ENCODE measurements around the gene ATIC. TPM values are rescaled to one million over a fixed set of nuclear protein-coding genes. Genes with fewer than 3 reads are reported as not detected.

The ATIC gene
- total and polyA plus RNA-seq, 2 donors: 40.7 to 106 TPM

GRCh38 chr2:215320679-215321078 is 8.8 kb downstream of the ATIC start:
- Histone ChIP-seq H3K27ac (ENCODE audit: low read depth in 1 of 2, low read length in 1 of 2) (no peak overlapping the region), H3K27me3 (ENCODE audit: control insufficient read depth in 2 of 2, insufficient read depth in 1 of 2, low read length in 1 of 2) (no peaks in the 10 kb centered on the region), H3K36me3 (ENCODE audit: control insufficient read depth in 2 of 2, insufficient read depth in 2 of 2, low read length in 1 of 2) (peaks cover 18 to 58% of the 10 kb centered on the region in 2 donors), H3K9me3 (ENCODE audit: control insufficient read depth in 2 of 2, insufficient read depth in 1 of 2, low read length in 1 of 2) (no peaks in the 10 kb centered on the region), H3K4me3 (ENCODE audit: low read length in 2 of 2) (no peak overlapping the region), H3K4me1 (ENCODE audit: control insufficient read depth in 2 of 2, insufficient read depth in 2 of 2, low read length in 2 of 2) (no peaks in the 10 kb centered on the region)
- 97% methylated on average over 7 of the region's 7 CpGs for WGBS
- DNase-seq (ENCODE audit: low read depth in 6 of 9, low spot score in 9 of 9): no peak

- Histone ChIP-seq H3K4me3 (ENCODE audit: low read length in 2 of 2) (no peak overlapping the region), H3K27me3 (ENCODE audit: control insufficient read depth in 2 of 2, insufficient read depth in 1 of 2, low read length in 1 of 2) (no peaks in the 10 kb centered on the region), H3K4me1 (ENCODE audit: control insufficient read depth in 2 of 2, insufficient read depth in 2 of 2, low read length in 2 of 2) (no peaks in the 10 kb centered on the region), H3K27ac (ENCODE audit: low read depth in 1 of 2, low read length in 1 of 2) (no peak overlapping the region), H3K9me3 (ENCODE audit: control insufficient read depth in 2 of 2, insufficient read depth in 1 of 2, low read length in 1 of 2) (no peaks in the 10 kb centered on the region), H3K36me3 (ENCODE audit: control insufficient read depth in 2 of 2, insufficient read depth in 2 of 2, low read length in 1 of 2) (peaks cover 32 to 66% of the 10 kb centered on the region in 2 donors)
- DNase-seq (ENCODE audit: low read depth in 6 of 9, low spot score in 9 of 9): no peak
- 94% methylated on average over 6 of the region's 6 CpGs for WGBS
These were observed 13.0 kb downstream of the ATIC start for GRCh38 chr2:215324811-215325210.

DNA sequence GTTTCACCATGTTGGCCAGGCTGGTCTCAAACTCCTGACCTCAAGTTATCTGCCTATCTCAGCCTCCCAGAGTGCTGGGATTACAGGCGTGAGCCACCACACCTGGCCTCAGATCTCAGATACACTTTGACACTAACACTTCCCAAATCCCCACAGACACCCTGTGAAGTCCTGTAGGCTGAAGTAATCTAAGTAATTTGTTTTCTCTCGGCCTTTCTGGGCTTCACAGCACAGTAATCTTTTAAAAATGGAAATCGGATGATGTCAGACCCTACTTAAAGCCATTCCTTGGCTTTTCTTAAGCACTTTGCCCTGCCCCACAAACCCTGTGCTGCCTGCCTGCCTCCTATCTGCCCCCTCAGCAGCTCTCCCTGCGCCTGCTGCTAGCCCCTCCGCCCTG is 16.2 kb downstream of the ATIC start:
- no peak overlapping the region for H3K4me3 ChIP-seq (ENCODE audit: low read length in 2 of 2)
- no peaks in the 10 kb centered on the region for H3K27me3 ChIP-seq (ENCODE audit: control insufficient read depth in 2 of 2, insufficient read depth in 1 of 2, low read length in 1 of 2)
- H3K36me3 ChIP-seq (ENCODE audit: control insufficient read depth in 2 of 2, insufficient read depth in 2 of 2, low read length in 1 of 2): peaks cover 31 to 65% of the 10 kb centered on the region in 2 donors
- no peak overlapping the region for H3K27ac ChIP-seq (ENCODE audit: low read depth in 1 of 2, low read length in 1 of 2)
- H3K4me1 ChIP-seq (ENCODE audit: control insufficient read depth in 2 of 2, insufficient read depth in 2 of 2, low read length in 2 of 2): no peaks in the 10 kb centered on the region
- DNase-seq (ENCODE audit: low read depth in 6 of 9, low spot score in 9 of 9): no peak
- WGBS: over 99% methylated on average over 5 of the region's 5 CpGs
- H3K9me3 ChIP-seq (ENCODE audit: control insufficient read depth in 2 of 2, insufficient read depth in 1 of 2, low read length in 1 of 2): no peaks in the 10 kb centered on the region

GRCh38 chr2:215332872-215333595 is 21.2 kb downstream of the ATIC start:
- peaks cover 14 to 62% of the 10 kb centered on the region in 2 donors for H3K36me3 ChIP-seq (ENCODE audit: control insufficient read depth in 2 of 2, insufficient read depth in 2 of 2, low read length in 1 of 2)
- DNase-seq (ENCODE audit: low read depth in 6 of 9, low spot score in 9 of 9): no peak
- H3K4me3 ChIP-seq (ENCODE audit: low read length in 2 of 2): no peak overlapping the region
- H3K4me1 ChIP-seq (ENCODE audit: control insufficient read depth in 2 of 2, insufficient read depth in 2 of 2, low read length in 2 of 2): no peaks in the 10 kb centered on the region
- no peak overlapping the region for H3K27ac ChIP-seq (ENCODE audit: low read depth in 1 of 2, low read length in 1 of 2)
- H3K27me3 ChIP-seq (ENCODE audit: control insufficient read depth in 2 of 2, insufficient read depth in 1 of 2, low read length in 1 of 2): no peaks in the 10 kb centered on the region
- 93% methylated on average over 5 of the region's 5 CpGs for WGBS
- no peaks in the 10 kb centered on the region for H3K9me3 ChIP-seq (ENCODE audit: control insufficient read depth in 2 of 2, insufficient read depth in 1 of 2, low read length in 1 of 2)

- no peak for DNase-seq (ENCODE audit: low read depth in 6 of 9, low spot score in 9 of 9)
- no peaks in the 10 kb centered on the region for H3K4me1 ChIP-seq (ENCODE audit: control insufficient read depth in 2 of 2, insufficient read depth in 2 of 2, low read length in 2 of 2)
- WGBS: 97% methylated on average over 7 of the region's 7 CpGs
- H3K36me3 ChIP-seq (ENCODE audit: control insufficient read depth in 2 of 2, insufficient read depth in 2 of 2, low read length in 1 of 2): peaks cover 8 to 76% of the 10 kb centered on the region in 2 donors
- no peaks in the 10 kb centered on the region for H3K27me3 ChIP-seq (ENCODE audit: control insufficient read depth in 2 of 2, insufficient read depth in 1 of 2, low read length in 1 of 2)
- H3K27ac ChIP-seq (ENCODE audit: low read depth in 1 of 2, low read length in 1 of 2): no peak overlapping the region
- H3K9me3 ChIP-seq (ENCODE audit: control insufficient read depth in 2 of 2, insufficient read depth in 1 of 2, low read length in 1 of 2): no peaks in the 10 kb centered on the region
- no peak overlapping the region for H3K4me3 ChIP-seq (ENCODE audit: low read length in 2 of 2)
These were observed 27.2 kb downstream of the ATIC start for GRCh38 chr2:215338883-215339679.

DNA sequence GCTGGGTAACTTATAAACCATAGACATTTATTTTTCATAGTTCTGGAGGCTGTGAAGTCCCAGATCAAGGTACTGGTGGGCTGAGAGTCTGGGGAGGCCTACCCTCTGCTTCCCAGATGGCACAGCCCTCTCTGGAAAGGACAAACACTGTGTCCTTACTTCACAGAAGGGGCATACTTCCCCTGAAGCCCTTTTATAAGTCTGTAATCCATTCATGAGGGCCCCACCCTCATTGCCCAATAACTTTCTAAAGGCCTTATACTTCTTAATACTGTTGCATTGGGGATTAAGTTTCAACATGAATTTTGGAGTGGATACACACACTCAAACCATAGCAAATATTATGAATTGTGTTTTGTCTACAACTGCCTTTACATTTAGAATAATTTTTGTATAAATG is 36.0 kb downstream of the ATIC start:
- H3K9me3 ChIP-seq (ENCODE audit: control insufficient read depth in 2 of 2, insufficient read depth in 1 of 2, low read length in 1 of 2): no peaks in the 10 kb centered on the region
- no peak overlapping the region for H3K27ac ChIP-seq (ENCODE audit: low read depth in 1 of 2, low read length in 1 of 2)
- DNase-seq (ENCODE audit: low read depth in 6 of 9, low spot score in 9 of 9): no peak
- no peaks in the 10 kb centered on the region for H3K4me1 ChIP-seq (ENCODE audit: control insufficient read depth in 2 of 2, insufficient read depth in 2 of 2, low read length in 2 of 2)
- peaks cover 32 to 75% of the 10 kb centered on the region in 2 donors for H3K36me3 ChIP-seq (ENCODE audit: control insufficient read depth in 2 of 2, insufficient read depth in 2 of 2, low read length in 1 of 2)
- no peak overlapping the region for H3K4me3 ChIP-seq (ENCODE audit: low read length in 2 of 2)
- no peaks in the 10 kb centered on the region for H3K27me3 ChIP-seq (ENCODE audit: control insufficient read depth in 2 of 2, insufficient read depth in 1 of 2, low read length in 1 of 2)

DNA sequence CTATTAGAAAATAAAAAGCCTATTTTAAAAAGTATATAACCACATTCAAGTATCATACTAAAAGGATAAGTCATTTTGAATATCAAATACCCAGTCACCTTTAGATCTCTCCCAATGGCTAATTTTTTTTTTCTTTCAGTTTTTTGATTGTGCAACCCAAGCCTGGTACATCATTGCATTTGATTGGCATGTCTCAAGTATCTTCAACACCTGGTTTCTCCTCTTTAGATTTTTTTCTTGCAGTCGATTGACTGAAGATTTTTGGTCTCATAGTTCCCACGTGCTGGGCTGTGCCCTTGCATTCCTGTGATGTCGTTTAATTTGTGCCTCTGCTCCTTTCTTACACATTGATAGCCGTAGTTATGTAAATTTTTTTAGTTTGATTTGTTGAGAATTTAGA is 40.7 kb downstream of the ATIC start:
- Histone ChIP-seq H3K4me1 (ENCODE audit: control insufficient read depth in 2 of 2, insufficient read depth in 2 of 2, low read length in 2 of 2) (no peaks in the 10 kb centered on the region), H3K4me3 (ENCODE audit: low read length in 2 of 2) (no peak overlapping the region), H3K27me3 (ENCODE audit: control insufficient read depth in 2 of 2, insufficient read depth in 1 of 2, low read length in 1 of 2) (no peaks in the 10 kb centered on the region), H3K36me3 (ENCODE audit: control insufficient read depth in 2 of 2, insufficient read depth in 2 of 2, low read length in 1 of 2) (peaks cover 23 to 38% of the 10 kb centered on the region in 2 donors), H3K27ac (ENCODE audit: low read depth in 1 of 2, low read length in 1 of 2) (no peak overlapping the region), H3K9me3 (ENCODE audit: control insufficient read depth in 2 of 2, insufficient read depth in 1 of 2, low read length in 1 of 2) (no peaks in the 10 kb centered on the region)
- 74% methylated on average over 4 of the region's 4 CpGs for WGBS
- no peak for DNase-seq (ENCODE audit: low read depth in 6 of 9, low spot score in 9 of 9)

DNA sequence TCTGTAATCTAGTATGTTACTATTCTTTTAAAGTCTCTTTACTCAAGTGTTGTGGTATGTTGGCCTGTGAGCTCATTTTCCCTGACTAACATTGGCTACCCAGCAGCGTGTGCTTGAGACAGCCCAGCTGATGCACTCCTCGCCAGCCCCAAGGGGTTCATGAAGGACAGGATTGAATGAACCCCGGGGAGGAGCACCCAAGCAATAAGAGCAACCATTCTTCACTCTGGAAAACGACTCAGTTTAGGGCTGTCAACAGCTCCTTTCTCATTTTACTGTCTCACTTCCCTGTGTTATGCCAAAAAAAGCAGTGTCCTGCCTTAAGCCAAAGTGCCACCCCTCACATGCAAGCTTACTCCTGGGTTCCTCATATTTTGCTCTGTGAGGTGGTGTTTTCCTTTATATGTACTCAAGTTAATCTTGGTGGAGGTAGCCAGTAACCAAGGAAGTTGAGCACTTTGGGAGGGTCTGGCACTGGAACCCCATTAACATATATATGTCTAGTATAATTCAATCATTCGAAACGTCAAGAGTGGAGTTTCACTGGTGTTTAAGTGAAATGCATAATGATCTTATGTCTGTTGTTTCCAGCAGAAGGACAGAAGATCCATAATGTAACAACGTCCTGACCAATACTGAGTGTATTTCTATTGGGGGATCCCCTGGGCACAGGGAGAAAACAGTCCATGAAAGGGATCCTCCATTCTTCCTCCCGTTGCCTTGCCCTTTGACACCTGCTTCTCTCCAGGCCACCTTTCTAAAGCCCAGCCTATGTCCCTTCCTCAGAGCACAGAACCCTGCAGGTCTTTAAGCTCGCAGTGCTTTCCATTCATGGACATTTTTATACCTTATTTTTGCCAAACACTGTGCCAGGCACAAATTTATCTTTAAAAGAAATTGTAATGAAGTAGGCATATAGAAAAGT is 43.2 kb downstream of the ATIC start:
- Histone ChIP-seq H3K9me3 (ENCODE audit: control insufficient read depth in 2 of 2, insufficient read depth in 1 of 2, low read length in 1 of 2) (no peaks in the 10 kb centered on the region), H3K4me1 (ENCODE audit: control insufficient read depth in 2 of 2, insufficient read depth in 2 of 2, low read length in 2 of 2) (no peaks in the 10 kb centered on the region), H3K27me3 (ENCODE audit: control insufficient read depth in 2 of 2, insufficient read depth in 1 of 2, low read length in 1 of 2) (no peaks in the 10 kb centered on the region), H3K36me3 (ENCODE audit: control insufficient read depth in 2 of 2, insufficient read depth in 2 of 2, low read length in 1 of 2) (peaks cover 15 to 23% of the 10 kb centered on the region in 2 donors), H3K4me3 (ENCODE audit: low read length in 2 of 2) (no peak overlapping the region), H3K27ac (ENCODE audit: low read depth in 1 of 2, low read length in 1 of 2) (no peak overlapping the region)
- no peak for DNase-seq (ENCODE audit: low read depth in 6 of 9, low spot score in 9 of 9)
- 98% methylated on average over 9 of the region's 9 CpGs for WGBS

Measured in thymus (tissue), 11 donors.